ENCODE results near the gene SRPK1.

Gene SRPK1

GRCh38 chr6:35859367-35859766 is 61.5 kb downstream of the SRPK1 start:
- Histone ChIP-seq H3K4me3 (ENCODE audit: low read depth, low read length) (no peak overlapping the region), H4K8ac (ENCODE audit: low read depth, low read length) (no peak overlapping the region), H3K36me3 (ENCODE audit: control insufficient read depth in 1 of 2, insufficient read depth in 2 of 2, low read length in 2 of 2) (peaks cover 16 to 31% of the 10 kb centered on the region in 2 experiments), H3K18ac (ENCODE audit: low read length) (no peak overlapping the region), H3K4me2 (ENCODE audit: low read length) (no peak overlapping the region), H3K23ac (ENCODE audit: low read length) (no peak overlapping the region), H3K27ac (ENCODE audit: low read depth, low read length) (no peak overlapping the region), H3K9ac (ENCODE audit: low read length) (no peak overlapping the region), H3K79me1 (ENCODE audit: low read length) (no peaks in the 10 kb centered on the region), H3K27me3 (ENCODE audit: insufficient read depth, low read length) (no peaks in the 10 kb centered on the region), H3K14ac (ENCODE audit: low read length) (no peak overlapping the region), H2AFZ (ENCODE audit: insufficient read depth, low read length, poor library complexity) (no peak overlapping the region), H3K79me2 (ENCODE audit: control insufficient read depth, insufficient read depth, low read length, poor library complexity) (peaks cover 2% of the 10 kb centered on the region), H2BK12ac (ENCODE audit: low read length) (no peak overlapping the region), H2AK5ac (ENCODE audit: low read length) (no peak overlapping the region), H3K4me1 (ENCODE audit: control insufficient read depth in 1 of 2, insufficient read depth in 2 of 2, low read length in 2 of 2) (no peaks in the 10 kb centered on the region), H3K9me3 (ENCODE audit: insufficient read depth, low read depth, low read length) (no peaks in the 10 kb centered on the region), H3K4ac (ENCODE audit: low read depth, low read length) (no peak overlapping the region), H2BK5ac (ENCODE audit: low read depth, low read length, poor library complexity) (no peak overlapping the region), H4K12ac (ENCODE audit: low read depth, low read length) (no peak overlapping the region), H2BK120ac (ENCODE audit: insufficient read depth, low read length, poor library complexity) (no peak overlapping the region), H4K91ac (ENCODE audit: low read depth, low read length) (no peak overlapping the region)
- no peak for DNase-seq
- no CpG with 5 or more reads among the region's 4 CpGs for WGBS (ENCODE audit: extremely low coverage, insufficient coverage, insufficient read length)

- no peak overlapping the region for H3K18ac ChIP-seq (ENCODE audit: low read length)
- H3K27ac ChIP-seq (ENCODE audit: low read depth, low read length) = no peak overlapping the region
- no peak overlapping the region for H3K4ac ChIP-seq (ENCODE audit: low read depth, low read length)
- no peak overlapping the region for H2BK120ac ChIP-seq (ENCODE audit: insufficient read depth, low read length, poor library complexity)
- peaks cover 17 to 33% of the 10 kb centered on the region in 2 experiments for H3K36me3 ChIP-seq (ENCODE audit: control insufficient read depth in 1 of 2, insufficient read depth in 2 of 2, low read length in 2 of 2)
- no peak overlapping the region for H3K23ac ChIP-seq (ENCODE audit: low read length)
- no peaks in the 10 kb centered on the region for H3K9me3 ChIP-seq (ENCODE audit: insufficient read depth, low read depth, low read length)
- no peak overlapping the region for H4K8ac ChIP-seq (ENCODE audit: low read depth, low read length)
- H3K14ac ChIP-seq (ENCODE audit: low read length) = no peak overlapping the region
- H3K4me1 ChIP-seq (ENCODE audit: control insufficient read depth in 1 of 2, insufficient read depth in 2 of 2, low read length in 2 of 2) = no peaks in the 10 kb centered on the region
- H3K4me3 ChIP-seq (ENCODE audit: low read depth, low read length) = no peak overlapping the region
- H3K27me3 ChIP-seq (ENCODE audit: insufficient read depth, low read length) = no peaks in the 10 kb centered on the region
- H2AFZ ChIP-seq (ENCODE audit: insufficient read depth, low read length, poor library complexity) = no peak overlapping the region
- DNase-seq = no peak
- no peak overlapping the region for H3K9ac ChIP-seq (ENCODE audit: low read length)
- H4K12ac ChIP-seq (ENCODE audit: low read depth, low read length) = no peak overlapping the region
- H2AK5ac ChIP-seq (ENCODE audit: low read length) = no peak overlapping the region
- H2BK12ac ChIP-seq (ENCODE audit: low read length) = no peak overlapping the region
- H3K4me2 ChIP-seq (ENCODE audit: low read length) = no peak overlapping the region
- no peaks in the 10 kb centered on the region for H3K79me1 ChIP-seq (ENCODE audit: low read length)
- peaks cover 2% of the 10 kb centered on the region for H3K79me2 ChIP-seq (ENCODE audit: control insufficient read depth, insufficient read depth, low read length, poor library complexity)
- no peak overlapping the region for H2BK5ac ChIP-seq (ENCODE audit: low read depth, low read length, poor library complexity)
- H4K91ac ChIP-seq (ENCODE audit: low read depth, low read length) = no peak overlapping the region
Measured at GRCh38 chr6:35857853-35858252, 63.0 kb downstream of the SRPK1 start.

DNA sequence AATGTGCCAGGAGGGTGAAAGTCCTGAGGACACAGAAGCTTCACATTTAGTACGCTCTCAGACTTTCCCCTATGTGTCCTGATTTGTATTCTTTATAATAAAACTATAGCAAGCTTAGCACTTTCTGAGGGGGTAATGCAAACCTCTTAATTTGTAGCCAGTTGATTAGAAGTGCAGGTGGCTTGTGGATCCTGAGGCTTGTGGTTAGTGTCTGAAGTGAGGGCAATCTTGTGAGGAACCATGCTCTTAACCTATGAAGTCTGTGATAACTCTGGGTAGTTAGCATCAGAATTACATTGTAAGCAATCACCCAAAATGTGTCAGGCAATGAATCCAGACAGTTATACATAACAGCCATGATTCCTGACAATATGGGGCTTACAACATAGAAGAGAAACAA is 64.6 kb downstream of the SRPK1 start:
- Histone ChIP-seq H3K27me3 (ENCODE audit: insufficient read depth, low read length) (no peaks in the 10 kb centered on the region), H4K91ac (ENCODE audit: low read depth, low read length) (no peak overlapping the region), H2BK120ac (ENCODE audit: insufficient read depth, low read length, poor library complexity) (no peak overlapping the region), H3K4me2 (ENCODE audit: low read length) (no peak overlapping the region), H3K9ac (ENCODE audit: low read length) (no peak overlapping the region), H3K4ac (ENCODE audit: low read depth, low read length) (no peak overlapping the region), H3K23ac (ENCODE audit: low read length) (no peak overlapping the region), H3K36me3 (ENCODE audit: control insufficient read depth in 1 of 2, insufficient read depth in 2 of 2, low read length in 2 of 2) (peaks cover 9 to 23% of the 10 kb centered on the region in 2 experiments), H2BK12ac (ENCODE audit: low read length) (no peak overlapping the region), H2AK5ac (ENCODE audit: low read length) (no peak overlapping the region), H2BK5ac (ENCODE audit: low read depth, low read length, poor library complexity) (no peak overlapping the region), H3K4me1 (ENCODE audit: control insufficient read depth in 1 of 2, insufficient read depth in 2 of 2, low read length in 2 of 2) (no peaks in the 10 kb centered on the region), H3K79me2 (ENCODE audit: control insufficient read depth, insufficient read depth, low read length, poor library complexity) (no peaks in the 10 kb centered on the region), H3K27ac (ENCODE audit: low read depth, low read length) (no peak overlapping the region), H3K9me3 (ENCODE audit: insufficient read depth, low read depth, low read length) (no peaks in the 10 kb centered on the region), H3K4me3 (ENCODE audit: low read depth, low read length) (no peak overlapping the region), H3K18ac (ENCODE audit: low read length) (no peak overlapping the region), H4K12ac (ENCODE audit: low read depth, low read length) (no peak overlapping the region), H2AFZ (ENCODE audit: insufficient read depth, low read length, poor library complexity) (no peak overlapping the region), H3K79me1 (ENCODE audit: low read length) (no peaks in the 10 kb centered on the region), H3K14ac (ENCODE audit: low read length) (no peak overlapping the region), H4K8ac (ENCODE audit: low read depth, low read length) (no peak overlapping the region)
- no CpG with 5 or more reads among the region's 1 CpG for whole genome bisulfite sequencing (ENCODE audit: extremely low coverage, insufficient coverage, insufficient read length)
- DNase-seq = no peak

DNA sequence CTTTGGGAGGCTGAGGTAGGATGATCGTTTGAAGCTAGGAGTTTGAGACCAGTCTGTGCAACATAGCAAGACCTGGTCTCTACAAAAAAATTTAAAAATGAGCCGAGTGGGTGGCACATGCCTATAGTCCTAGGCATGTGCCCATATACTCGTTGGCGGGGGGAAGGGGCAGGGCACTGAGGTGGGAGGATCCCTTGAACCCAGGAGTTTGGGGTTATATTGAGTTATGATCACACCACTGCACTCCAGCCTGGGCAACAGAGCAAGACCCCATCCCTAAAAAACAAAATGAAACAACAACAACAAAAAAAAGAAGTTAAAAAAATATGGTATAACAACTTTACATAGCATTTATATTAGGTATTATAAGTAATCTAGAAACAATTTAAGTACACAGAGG is 67.9 kb downstream of the SRPK1 start:
- no peak for DNase-seq
- no peaks in the 10 kb centered on the region for H3K9me3 ChIP-seq (ENCODE audit: insufficient read depth, low read depth, low read length)
- no peaks in the 10 kb centered on the region for H3K27me3 ChIP-seq (ENCODE audit: insufficient read depth, low read length)
- H2AFZ ChIP-seq (ENCODE audit: insufficient read depth, low read length, poor library complexity) = no peak overlapping the region
- no peak overlapping the region for H3K4me3 ChIP-seq (ENCODE audit: low read depth, low read length)
- H2BK120ac ChIP-seq (ENCODE audit: insufficient read depth, low read length, poor library complexity) = no peak overlapping the region
- H3K18ac ChIP-seq (ENCODE audit: low read length) = no peak overlapping the region
- no peak overlapping the region for H3K14ac ChIP-seq (ENCODE audit: low read length)
- H3K36me3 ChIP-seq (ENCODE audit: control insufficient read depth in 1 of 2, insufficient read depth in 2 of 2, low read length in 2 of 2) = peaks cover 10 to 18% of the 10 kb centered on the region in 2 experiments
- no peaks in the 10 kb centered on the region for H3K4me1 ChIP-seq (ENCODE audit: control insufficient read depth in 1 of 2, insufficient read depth in 2 of 2, low read length in 2 of 2)
- no peak overlapping the region for H3K23ac ChIP-seq (ENCODE audit: low read length)
- no peak overlapping the region for H3K4ac ChIP-seq (ENCODE audit: low read depth, low read length)
- no peak overlapping the region for H4K8ac ChIP-seq (ENCODE audit: low read depth, low read length)
- H3K79me2 ChIP-seq (ENCODE audit: control insufficient read depth, insufficient read depth, low read length, poor library complexity) = no peaks in the 10 kb centered on the region
- H3K27ac ChIP-seq (ENCODE audit: low read depth, low read length) = no peak overlapping the region
- no peak overlapping the region for H4K12ac ChIP-seq (ENCODE audit: low read depth, low read length)
- H4K91ac ChIP-seq (ENCODE audit: low read depth, low read length) = no peak overlapping the region
- no CpG with 5 or more reads among the region's 4 CpGs for WGBS (ENCODE audit: extremely low coverage, insufficient coverage, insufficient read length)
- H2BK5ac ChIP-seq (ENCODE audit: low read depth, low read length, poor library complexity) = no peak overlapping the region
- no peaks in the 10 kb centered on the region for H3K79me1 ChIP-seq (ENCODE audit: low read length)
- no peak overlapping the region for H2BK12ac ChIP-seq (ENCODE audit: low read length)
- no peak overlapping the region for H3K4me2 ChIP-seq (ENCODE audit: low read length)
- H2AK5ac ChIP-seq (ENCODE audit: low read length) = no peak overlapping the region
- no peak overlapping the region for H3K9ac ChIP-seq (ENCODE audit: low read length)

Measured in trophoblast cell (in vitro differentiated cells and primary cell).